Ecto neural progenitor cell (in vitro differentiated cells): Measurements from ENCODE around the gene EXD3.

Experiments
- DNase-seq: peaks from one replicate; pipeline ENCODE4 v3.0.0-alpha.2; 2018; ENCODE audit warnings: low spot score

Gene EXD3

DNA sequence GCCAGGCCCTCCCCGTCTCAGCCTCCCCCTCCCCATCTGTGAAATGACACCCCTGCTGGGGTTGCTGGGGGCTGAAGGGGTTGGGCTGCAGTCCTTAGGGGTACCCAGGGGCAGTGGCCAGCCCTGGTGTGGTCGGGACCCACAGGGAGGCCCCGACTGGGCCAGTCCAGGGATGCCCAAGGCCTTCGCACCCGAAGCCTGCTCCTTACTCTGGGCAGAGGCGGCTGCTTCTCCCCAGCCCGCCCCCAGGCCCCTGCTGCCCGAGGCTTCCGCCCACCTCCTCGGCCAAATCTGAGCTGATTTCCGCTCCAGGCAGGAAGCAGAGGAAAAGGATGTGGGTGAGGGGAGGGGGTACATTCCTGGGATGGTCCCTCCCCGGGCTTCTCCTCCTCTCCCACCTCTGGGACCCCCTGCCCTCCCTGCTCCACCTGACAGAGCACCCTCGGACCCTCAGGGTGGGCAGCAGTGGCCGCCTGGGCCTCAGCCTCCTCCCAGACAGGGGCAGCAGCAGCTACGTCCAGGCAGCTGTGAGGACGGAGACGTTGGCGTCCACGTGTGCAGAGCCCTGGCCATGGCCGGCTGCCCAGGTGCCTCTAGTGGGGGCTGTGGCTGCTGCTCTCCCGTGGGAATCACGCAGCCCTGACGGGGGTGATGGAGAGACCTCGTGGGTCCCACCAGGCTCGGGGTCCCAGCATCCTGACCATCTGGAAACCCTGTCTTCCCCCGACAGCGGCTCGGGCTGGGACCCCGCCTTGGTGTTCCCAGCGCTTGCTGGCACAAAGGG, 116.7 kb downstream of the EXD3 start:
- DNase-seq: peak; percentile 53

GRCh38 chr9:137305798-137306065, 117.2 kb downstream of the EXD3 start:
- DNase-seq: no peak

DNA sequence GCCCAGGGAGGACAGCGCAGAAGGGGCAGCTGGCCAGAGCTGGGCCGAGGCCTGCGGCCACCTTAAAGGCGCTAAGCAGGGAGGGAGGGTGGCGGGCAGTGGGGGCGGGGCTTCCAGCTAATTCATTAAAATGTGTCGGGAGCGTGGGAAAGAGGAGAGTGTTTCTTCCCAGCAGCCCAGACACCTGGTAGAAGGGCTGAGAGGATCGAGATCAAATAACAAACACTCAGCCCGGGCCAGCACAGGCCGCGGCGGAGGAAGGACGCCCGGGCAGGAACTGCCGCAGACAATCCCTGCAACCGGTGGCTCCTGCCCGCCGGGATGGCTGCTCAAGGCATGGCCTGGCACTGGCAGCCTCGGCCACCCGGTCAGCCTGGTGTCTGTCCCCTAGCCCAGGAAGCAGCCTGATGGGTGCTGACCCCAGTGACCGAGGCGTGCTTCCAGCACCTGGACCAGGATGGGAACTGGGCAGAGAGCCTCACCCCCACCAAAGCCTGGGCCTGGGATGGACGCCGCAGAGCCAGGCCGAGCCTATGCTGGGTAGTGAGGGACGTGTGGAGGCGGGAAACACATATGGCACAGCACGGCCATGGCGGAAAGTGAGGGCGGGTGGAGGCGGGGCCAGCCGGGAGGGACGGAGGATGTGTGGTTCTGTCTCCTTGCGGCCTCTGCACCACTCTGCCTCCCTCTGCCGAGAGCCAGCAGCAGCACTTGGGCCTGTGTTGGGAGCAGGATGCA, 117.7 kb downstream of the EXD3 start:
- peak; percentile 83 for DNase-seq

GRCh38 chr9:137304383-137305059, 118.4 kb downstream of the EXD3 start:
- no peak for DNase-seq

DNA sequence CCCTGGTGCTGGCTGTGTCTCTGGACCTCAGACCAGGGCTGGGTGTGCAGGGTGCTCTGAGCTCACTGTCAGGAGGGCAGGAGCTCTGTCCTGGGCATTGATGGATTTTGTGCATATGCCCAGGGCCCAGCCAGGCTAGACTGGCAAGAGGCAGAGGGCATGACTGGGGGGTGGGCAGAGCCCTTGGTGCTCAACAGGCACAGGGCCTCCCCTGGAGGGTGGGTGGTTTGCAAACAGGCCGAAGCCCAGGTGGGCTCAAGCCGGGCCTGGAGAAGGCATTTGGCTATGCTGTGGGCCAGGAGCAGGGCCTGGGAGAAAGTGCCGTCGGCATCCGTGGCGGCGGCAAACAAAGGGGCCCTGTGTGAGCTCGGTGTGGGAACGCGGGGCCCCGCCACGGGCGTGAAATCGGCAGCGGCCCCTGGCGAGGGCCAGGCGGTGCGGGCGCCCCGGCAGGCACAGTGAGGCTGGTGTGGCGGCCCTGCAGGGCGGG, 119.0 kb downstream of the EXD3 start:
- DNase-seq: peak; percentile 69

DNA sequence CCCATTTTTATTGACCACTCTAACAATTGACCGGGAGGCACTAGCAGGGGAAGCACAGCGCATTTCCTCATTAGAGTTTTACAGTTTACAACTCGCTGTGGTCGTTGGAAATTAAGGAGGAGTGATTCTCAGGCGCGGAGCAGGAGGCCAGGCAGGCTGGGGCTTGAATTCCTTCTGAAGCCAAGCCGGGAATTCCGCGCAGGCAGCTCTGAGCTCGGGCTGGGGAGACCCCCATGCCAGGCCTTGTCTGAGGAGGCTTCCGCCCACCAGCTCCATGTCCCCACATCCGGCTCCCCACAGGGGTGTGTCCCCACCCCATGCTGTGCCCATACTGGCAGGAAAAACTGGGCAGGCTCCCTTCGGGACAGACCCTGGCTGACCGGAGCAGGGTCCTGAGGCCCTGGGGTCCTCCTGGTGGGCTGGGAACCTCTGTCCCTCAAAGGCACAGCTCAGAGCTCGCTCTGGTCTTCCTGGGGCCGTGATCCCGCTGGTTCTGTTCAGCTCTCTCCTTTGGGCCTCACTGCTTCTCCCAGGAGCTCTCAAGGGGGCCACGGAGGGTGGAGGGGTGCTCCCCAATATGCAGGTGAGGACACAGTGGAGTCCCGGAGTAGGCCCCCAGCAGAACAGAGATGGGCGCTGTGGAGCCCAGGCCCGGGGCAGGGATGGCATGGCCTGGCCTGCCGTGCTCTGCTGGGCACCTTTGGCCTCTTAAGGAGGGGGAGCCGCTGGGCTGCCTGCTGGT, 119.6 kb downstream of the EXD3 start:
- peak; percentile 64 for DNase-seq

- DNase-seq: peak; percentile 94
Observed at GRCh38 chr9:137302449-137303150, 120.4 kb downstream of the EXD3 start.

- no peak for DNase-seq
Observed at GRCh38 chr9:137302118-137302448, 120.9 kb downstream of the EXD3 start, which contains the start of gene NRARP. TSS of gene NRARP (minus strand) at chr9:137302271. CDS start at chr9:137301928, 343 bp downstream.

DNA sequence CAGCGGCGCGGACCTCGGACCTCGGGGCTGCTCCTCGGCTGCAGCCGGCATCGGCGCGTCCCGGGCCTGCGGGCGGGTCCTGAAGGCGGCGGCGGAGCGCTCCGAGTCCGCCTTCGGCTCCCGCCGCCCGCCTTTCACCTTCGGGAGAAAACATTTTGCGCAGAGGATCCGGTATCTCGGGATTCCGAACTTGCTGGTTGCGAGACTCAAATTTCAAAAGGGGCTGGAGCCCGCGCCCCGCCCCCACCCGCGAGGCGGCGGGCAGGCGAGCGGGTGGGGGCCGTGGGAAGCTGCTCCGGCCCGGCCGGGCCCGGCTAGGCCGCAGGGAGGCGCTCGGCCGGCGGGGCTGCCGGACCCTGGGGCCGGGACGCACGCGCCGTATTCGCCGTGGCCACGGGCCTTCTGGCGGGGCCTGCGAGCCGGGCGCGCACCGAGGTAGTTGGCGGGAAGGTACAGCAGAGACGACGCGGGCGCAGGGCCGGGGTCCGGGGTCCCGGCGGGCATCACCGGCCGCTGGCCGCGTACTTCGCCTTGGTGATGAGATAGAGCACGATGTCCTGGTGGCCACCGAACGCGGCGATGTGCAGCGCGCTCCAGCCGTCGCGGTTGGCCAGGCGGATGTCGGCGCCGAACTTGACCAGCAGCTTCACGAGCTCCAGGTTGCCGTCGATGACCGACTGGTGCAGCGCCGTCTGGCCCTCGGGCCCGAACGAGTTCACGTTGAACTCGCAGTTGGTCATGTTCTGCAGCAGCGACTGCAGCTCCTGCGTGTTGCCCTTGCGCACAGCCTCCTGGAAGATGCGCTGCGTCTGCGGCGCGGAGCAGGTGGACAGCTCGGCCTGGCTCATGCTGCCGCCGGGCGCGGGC, 121.6 kb downstream of the EXD3 start:
- DNase-seq: peak; percentile 85

- DNase-seq: peak; percentile 81
Observed at GRCh38 chr9:137300567-137301080, 122.3 kb downstream of the EXD3 start.

DNA sequence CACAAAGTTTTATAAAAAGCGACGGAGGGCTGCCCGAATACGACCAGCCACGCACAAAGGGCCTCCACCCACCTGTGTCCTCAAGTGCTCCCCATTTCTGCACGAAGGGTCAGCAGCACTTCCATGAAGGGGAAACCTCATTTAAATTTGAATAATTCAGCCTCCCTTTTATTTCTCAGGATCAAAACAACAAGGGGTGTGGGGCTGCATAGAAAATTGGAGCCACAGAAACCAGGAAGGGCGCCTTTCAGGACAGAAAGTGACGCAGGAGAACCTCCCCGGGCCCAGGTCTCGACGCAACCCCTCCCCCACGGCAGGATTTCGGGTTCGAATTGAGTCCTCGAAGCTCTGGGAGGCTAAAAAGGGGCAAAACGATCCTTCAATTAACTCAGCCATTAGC, 123.0 kb downstream of the EXD3 start:
- DNase-seq: peak; percentile 50

GRCh38 chr9:137299203-137299565, 123.8 kb downstream of the EXD3 start:
- DNase-seq: peak; percentile 62

DNA sequence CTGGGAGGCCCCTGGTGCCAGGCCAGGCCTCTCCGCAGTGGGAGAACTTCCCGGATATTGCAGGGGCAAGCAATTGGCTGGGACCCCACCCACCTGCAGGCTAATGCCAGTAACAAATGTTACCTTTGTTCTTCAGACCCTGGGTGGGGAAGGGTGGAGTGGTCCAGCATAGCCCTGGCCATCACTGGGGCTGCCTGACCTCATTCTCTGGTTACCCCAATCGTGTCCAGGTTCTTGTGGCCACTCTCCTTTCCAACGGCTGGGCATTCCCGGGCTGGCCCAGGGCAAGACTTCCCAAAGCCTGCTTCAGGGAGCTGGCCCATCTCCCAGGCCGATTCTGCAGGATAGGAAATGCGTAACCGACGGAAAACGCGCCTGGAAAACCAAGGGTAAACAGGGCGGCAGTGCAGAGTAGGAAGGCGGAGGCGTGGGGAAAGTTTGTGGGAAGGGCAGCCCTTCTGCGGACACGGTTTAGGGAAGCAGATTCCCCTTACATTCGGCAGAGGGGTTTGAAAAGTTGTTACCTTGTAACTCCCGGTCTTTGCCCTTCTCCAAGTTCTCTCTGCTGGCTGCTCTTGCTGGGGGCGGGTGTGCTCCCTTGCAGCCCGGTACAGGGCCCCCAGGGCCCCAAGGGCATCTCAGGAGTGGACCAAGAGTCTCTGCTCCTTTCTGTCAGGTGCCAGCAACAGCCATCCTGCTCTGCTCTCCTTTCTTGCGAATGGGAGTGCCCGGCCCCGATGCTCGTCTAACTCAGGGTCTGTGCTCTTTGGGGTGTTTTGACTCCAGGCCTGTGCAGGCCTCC, 124.4 kb downstream of the EXD3 start:
- peak; percentile 59 for DNase-seq

DNA sequence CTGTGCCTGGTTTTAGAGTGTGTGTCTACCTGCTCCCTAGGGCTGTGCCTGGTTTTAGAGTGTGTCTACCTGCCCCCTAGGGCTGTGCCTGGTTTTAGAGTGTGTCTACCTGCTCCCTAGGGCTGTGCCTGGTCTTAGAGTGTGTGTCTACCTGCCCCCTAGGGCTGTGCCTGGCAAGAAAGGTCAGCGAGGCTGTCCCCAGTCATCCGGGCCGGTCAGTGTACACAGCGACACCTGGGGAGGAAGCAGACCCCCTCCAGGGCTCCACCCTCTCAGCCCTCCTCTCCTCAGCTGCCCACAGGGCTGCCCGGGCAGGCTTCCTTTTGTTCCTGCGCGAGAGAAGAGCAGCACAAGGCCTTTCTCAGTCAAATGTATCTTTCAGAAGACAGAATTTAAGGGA, 125.0 kb downstream of the EXD3 start:
- DNase-seq: no peak

DNA sequence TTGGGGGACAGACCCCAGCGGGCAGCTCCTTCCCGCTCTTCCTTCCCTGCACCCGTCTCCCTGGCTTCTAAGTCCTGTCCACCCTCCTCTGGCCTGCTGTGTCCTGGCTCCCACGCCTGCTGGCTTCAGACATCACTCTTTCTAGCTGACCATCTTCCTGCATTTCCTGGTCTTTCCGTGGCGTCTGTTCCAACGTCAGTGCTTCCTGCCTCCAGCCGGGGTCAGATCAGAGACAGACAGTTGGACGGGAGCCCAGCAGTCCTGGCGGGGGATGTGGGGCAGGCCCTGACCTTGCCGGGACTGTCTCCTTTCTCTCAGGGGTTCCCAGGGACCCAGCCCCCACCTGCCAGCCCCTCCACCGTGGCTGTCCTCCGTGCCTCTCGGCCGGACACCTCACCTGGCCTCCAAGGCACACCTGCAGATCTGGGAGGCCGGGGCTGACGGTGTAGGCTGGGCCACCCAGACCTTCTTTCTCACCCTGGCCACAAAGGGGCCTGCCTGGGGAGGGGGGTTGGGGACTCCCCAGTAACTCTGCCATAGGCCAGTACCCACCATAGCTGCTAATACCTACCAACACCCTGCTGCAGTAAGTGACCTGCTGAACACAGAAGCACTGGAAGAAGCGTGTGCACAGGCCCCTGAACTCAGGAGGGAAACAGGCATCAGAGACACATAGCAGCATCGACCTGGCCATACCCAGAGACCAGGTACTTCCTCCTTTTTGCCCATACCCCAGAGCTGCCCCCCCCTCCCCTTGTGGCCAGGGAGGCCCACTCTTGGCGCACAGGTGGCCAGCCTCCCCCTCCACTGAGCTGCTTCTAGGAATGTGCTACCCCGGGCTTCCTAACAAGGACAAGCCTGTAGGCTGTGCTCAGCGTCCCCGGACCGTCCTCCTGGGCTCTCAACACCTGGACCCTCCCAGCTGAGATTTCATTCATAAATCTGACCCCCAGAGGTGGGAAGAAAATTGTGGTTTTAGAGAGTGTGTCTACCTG, 126.0 kb downstream of the EXD3 start:
- peak; percentile 56 for DNase-seq

- peak; percentile 76 for DNase-seq
Observed at GRCh38 chr9:137295849-137296669, 126.9 kb downstream of the EXD3 start.

- peak; percentile 82 for DNase-seq
Observed at GRCh38 chr9:137295238-137295811, 127.6 kb downstream of the EXD3 start.
